Measurements from ENCODE around the gene MCRS1.

Gene MCRS1

GRCh38 chr12:49564686-49565405 lies 3.1 kb downstream of the MCRS1 start:
- no peak for DNase-seq (ENCODE audit: low spot score)
- no peak for TF ChIP-seq CTCF (IDR thresholded peaks at IDR 0.05; ENCODE audit: extremely low read depth, missing control alignments)

- DNase-seq (ENCODE audit: low spot score) = no peak
- TF ChIP-seq CTCF (IDR thresholded peaks at IDR 0.05; ENCODE audit: extremely low read depth, missing control alignments) = no peak
Measured at GRCh38 chr12:49563951-49564685, 3.8 kb downstream of the MCRS1 start.

GRCh38 chr12:49562831-49563230 lies 5.1 kb downstream of the MCRS1 start:
- DNase-seq (ENCODE audit: low spot score) = no peak
- TF ChIP-seq CTCF (IDR thresholded peaks at IDR 0.05; ENCODE audit: extremely low read depth, missing control alignments) = no peak

- no peak for DNase-seq (ENCODE audit: low spot score)
- TF ChIP-seq CTCF (IDR thresholded peaks at IDR 0.05; ENCODE audit: extremely low read depth, missing control alignments) = no peak
Measured at GRCh38 chr12:49562233-49562632, 5.7 kb downstream of the MCRS1 start.

GRCh38 chr12:49560695-49561094 lies 7.2 kb downstream of the MCRS1 start:
- DNase-seq (ENCODE audit: low spot score) = no peak
- no peak for TF ChIP-seq CTCF (IDR thresholded peaks at IDR 0.05; ENCODE audit: extremely low read depth, missing control alignments)

GRCh38 chr12:49559011-49559675 lies 8.8 kb downstream of the MCRS1 start:
- no peak for TF ChIP-seq CTCF (IDR thresholded peaks at IDR 0.05; ENCODE audit: extremely low read depth, missing control alignments)
- no peak for DNase-seq (ENCODE audit: low spot score)

GRCh38 chr12:49558526-49558925 lies 9.4 kb downstream of the MCRS1 start:
- DNase-seq (ENCODE audit: low spot score) = no peak
- no peak for TF ChIP-seq CTCF (IDR thresholded peaks at IDR 0.05; ENCODE audit: extremely low read depth, missing control alignments)

All from GM20000 (cell line).